Tibial nerve (tissue), 4 donors: ENCODE data around the gene TMEM158. TPM values are rescaled to one million over a fixed set of nuclear protein-coding genes. Genes with fewer than 3 reads are reported as not detected.
A peak's percentile ranks its signal among the peaks of the same experiment; 100 is the strongest.

Source experiments
- DNase-seq, 2 donors: peaks; one replicate each; pipeline ENCODE4 v3.0.0-alpha.2; 2019; ENCODE audit warnings: low spot score in 2 of 2
- H3K27ac ChIP-seq, 4 donors: fragments of 200-600 bp; sonication (generic) in 3 of 4; one replicate each; pipeline ENCODE4 v1.5.1; 2017 to 2019; ENCODE audit warnings: mild to moderate bottlenecking in 1 of 4
- H3K27me3 ChIP-seq, 2 donors: fragments of 200-600 bp; sonication (generic) in 1 of 2; one replicate each; pipeline versions ENCODE4 v1.5.1 to v1.6.0; 2017 to 2019
- H3K36me3 ChIP-seq, 3 donors: fragments of 200-600 bp; sonication (generic); one replicate each; pipeline ENCODE4 v1.5.1; 2018 to 2019
- H3K4me1 ChIP-seq, 4 donors: fragments of 200-600 bp; sonication (generic) in 3 of 4; one replicate each; pipeline ENCODE4 v1.5.1; 2017 to 2019
- H3K4me3 ChIP-seq, 4 donors: fragments of 200-600 bp; sonication (generic) in 3 of 4; one replicate each; pipeline ENCODE4 v1.5.1; 2017 to 2019; ENCODE audit warnings: mild to moderate bottlenecking in 1 of 4, moderate library complexity in 1 of 4
- H3K9me3 ChIP-seq, 4 donors: fragments of 200-600 bp; sonication (generic) in 3 of 4; one replicate each; pipeline ENCODE4 v1.5.1; 2017 to 2019
- EP300 ChIP-seq, 2 donors: sonication (generic); formaldehyde crosslinking; IDR thresholded peaks; one replicate each; pipeline ENCODE4 v1.6.1; 2017; ENCODE audit warnings: antibody characterized with exemption in 2 of 2, mild to moderate bottlenecking in 1 of 2
- POLR2A ChIP-seq, 2 donors: fragments of 450-650 bp; IDR thresholded peaks; one replicate each; pipeline ENCODE4 v1.6.1; 2017; ENCODE audit warnings: antibody characterized with exemption in 2 of 2, mild to moderate bottlenecking in 2 of 2, moderate library complexity in 2 of 2
- WGBS, 2 donors: methylation state at CpG; one replicate each; pipeline ENCODE4 v1.1.5; 2018; 5-methylcytosine and 5-hydroxymethylcytosine counted together
- total RNA-seq, 4 donors: library from RNA; depleted of rRNA; stranded (reverse); fragments of >200 nt; gene quantifications; one replicate each; pipeline ENCODE4 v1.1.0, GENCODE V29; 2016
- TF ChIP-seq, protein P1 (sequence below), 5 experiments: fragments of 200-600 bp in 3 of 5; fragments of 450-650 bp in 2 of 5; sonication (generic) in 3 of 5; IDR thresholded peaks; one replicate each; pipeline ENCODE4 v1.5.1; 2016 to 2019; ENCODE audit warnings: antibody characterized with exemption in 5 of 5, mild to moderate bottlenecking in 3 of 5, moderate library complexity in 2 of 5

Gene TMEM158
- total RNA-seq, 4 donors from 2014 or later = 1.8 to 3.8 (median 2.7) TPM; not detected in 1

GRCh38 chr3:45211466-45212094 is 14.5 kb downstream of the TMEM158 start:
- H3K27me3 ChIP-seq = no peaks in the 10 kb centered on the region
- H3K27ac ChIP-seq = no peak overlapping the region
- 70 to 74% methylated on average over 11 of the region's 11 CpGs for WGBS, 2 donors
- H3K36me3 ChIP-seq = no peaks in the 10 kb centered on the region
- no peak for DNase-seq
- TF ChIP-seq POLR2A (IDR thresholded peaks at IDR 0.05) (no peak), EP300 (IDR thresholded peaks at IDR 0.05) (no peak)
- TF ChIP-seq, protein P1, sequence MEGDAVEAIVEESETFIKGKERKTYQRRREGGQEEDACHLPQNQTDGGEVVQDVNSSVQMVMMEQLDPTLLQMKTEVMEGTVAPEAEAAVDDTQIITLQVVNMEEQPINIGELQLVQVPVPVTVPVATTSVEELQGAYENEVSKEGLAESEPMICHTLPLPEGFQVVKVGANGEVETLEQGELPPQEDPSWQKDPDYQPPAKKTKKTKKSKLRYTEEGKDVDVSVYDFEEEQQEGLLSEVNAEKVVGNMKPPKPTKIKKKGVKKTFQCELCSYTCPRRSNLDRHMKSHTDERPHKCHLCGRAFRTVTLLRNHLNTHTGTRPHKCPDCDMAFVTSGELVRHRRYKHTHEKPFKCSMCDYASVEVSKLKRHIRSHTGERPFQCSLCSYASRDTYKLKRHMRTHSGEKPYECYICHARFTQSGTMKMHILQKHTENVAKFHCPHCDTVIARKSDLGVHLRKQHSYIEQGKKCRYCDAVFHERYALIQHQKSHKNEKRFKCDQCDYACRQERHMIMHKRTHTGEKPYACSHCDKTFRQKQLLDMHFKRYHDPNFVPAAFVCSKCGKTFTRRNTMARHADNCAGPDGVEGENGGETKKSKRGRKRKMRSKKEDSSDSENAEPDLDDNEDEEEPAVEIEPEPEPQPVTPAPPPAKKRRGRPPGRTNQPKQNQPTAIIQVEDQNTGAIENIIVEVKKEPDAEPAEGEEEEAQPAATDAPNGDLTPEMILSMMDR (IDR thresholded peaks at IDR 0.05) = no peak
- H3K9me3 ChIP-seq = no peaks in the 10 kb centered on the region
- H3K4me1 ChIP-seq = peaks cover 0 to 8% (median 0%) of the 10 kb centered on the region in 4 donors
- no peak overlapping the region for H3K4me3 ChIP-seq

- Histone ChIP-seq H3K27ac (no peak overlapping the region), H3K9me3 (no peaks in the 10 kb centered on the region), H3K4me1 (peaks cover 0 to 8% (median 0%) of the 10 kb centered on the region in 4 donors), H3K4me3 (no peak overlapping the region), H3K27me3 (no peaks in the 10 kb centered on the region), H3K36me3 (no peaks in the 10 kb centered on the region)
- WGBS, 2 donors = 22 to 23% methylated on average over 13 to 14 of the region's 14 CpGs
- TF ChIP-seq EP300 (IDR thresholded peaks at IDR 0.05) (no peak), POLR2A (IDR thresholded peaks at IDR 0.05) (no peak)
- TF ChIP-seq, protein P1 (IDR thresholded peaks at IDR 0.05) = peak; percentile 55 to 90 (median 62)
- peak; percentile 71 to 81 for DNase-seq
These were observed 15.6 kb downstream of the TMEM158 start for GRCh38 chr3:45210308-45211041.

GRCh38 chr3:45209526-45209925 is 16.6 kb downstream of the TMEM158 start:
- 61 to 67% methylated on average over 3 of the region's 3 CpGs for WGBS, 2 donors
- TF ChIP-seq, protein P1 (IDR thresholded peaks at IDR 0.05) = no peak
- TF ChIP-seq EP300 (IDR thresholded peaks at IDR 0.05) (no peak), POLR2A (IDR thresholded peaks at IDR 0.05) (no peak)
- DNase-seq = no peak
- Histone ChIP-seq H3K36me3 (no peaks in the 10 kb centered on the region), H3K27me3 (no peaks in the 10 kb centered on the region), H3K4me1 (peaks cover 0 to 8% (median 0%) of the 10 kb centered on the region in 4 donors), H3K27ac (no peak overlapping the region), H3K4me3 (no peak overlapping the region), H3K9me3 (no peaks in the 10 kb centered on the region)

DNA sequence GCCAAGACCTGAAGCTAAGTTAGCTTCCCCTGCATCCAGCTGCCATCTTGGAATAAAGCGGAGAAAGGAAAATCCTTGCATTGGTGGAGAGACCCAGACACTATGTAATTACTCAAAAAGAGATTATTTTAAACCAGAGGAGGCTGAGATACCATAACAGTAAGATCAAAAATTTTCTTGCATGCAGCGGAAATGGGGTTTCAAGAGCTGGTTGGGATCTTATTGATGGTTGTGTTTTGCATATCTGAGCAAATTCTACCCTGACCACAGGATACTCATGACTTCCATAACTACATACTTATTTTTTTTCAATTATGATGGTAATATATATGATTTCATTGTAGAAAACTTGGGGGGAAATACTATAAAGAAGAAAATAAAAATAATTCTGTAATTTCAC is 17.5 kb downstream of the TMEM158 start:
- no peak for DNase-seq
- Histone ChIP-seq H3K36me3 (no peaks in the 10 kb centered on the region), H3K4me3 (no peak overlapping the region), H3K27ac (no peak overlapping the region), H3K27me3 (no peaks in the 10 kb centered on the region), H3K4me1 (peaks cover 0 to 8% (median 0%) of the 10 kb centered on the region in 4 donors), H3K9me3 (no peaks in the 10 kb centered on the region)
- WGBS, 2 donors = 93 to 94% methylated on average over 2 of the region's 2 CpGs
- TF ChIP-seq, protein P1 (IDR thresholded peaks at IDR 0.05) = no peak
- TF ChIP-seq EP300 (IDR thresholded peaks at IDR 0.05) (no peak), POLR2A (IDR thresholded peaks at IDR 0.05) (no peak)

DNA sequence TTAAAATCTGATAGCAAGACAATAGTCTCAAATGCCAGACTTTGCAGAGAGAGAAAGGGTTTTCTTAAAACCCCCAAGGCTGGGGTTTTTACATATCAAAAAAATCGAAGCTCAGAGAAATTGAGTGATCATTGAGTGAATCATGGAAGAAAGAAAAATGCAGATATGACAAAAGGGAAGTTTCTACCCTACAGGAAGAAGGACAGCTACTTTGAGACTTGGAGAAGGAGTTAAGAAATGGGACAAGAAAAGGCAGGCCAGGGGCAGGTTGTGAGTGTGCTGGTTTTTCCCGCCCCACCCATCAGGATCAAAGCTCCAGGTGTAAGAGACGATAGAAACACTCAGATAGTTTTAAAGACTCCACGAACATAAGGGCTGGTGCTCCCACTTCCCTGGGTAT is 18.6 kb downstream of the TMEM158 start:
- Histone ChIP-seq H3K36me3 (no peaks in the 10 kb centered on the region), H3K27ac (no peak overlapping the region), H3K27me3 (no peaks in the 10 kb centered on the region), H3K4me1 (peaks cover 0 to 8% (median 0%) of the 10 kb centered on the region in 4 donors), H3K9me3 (no peaks in the 10 kb centered on the region), H3K4me3 (no peak overlapping the region)
- TF ChIP-seq POLR2A (IDR thresholded peaks at IDR 0.05) = no peak
- TF ChIP-seq, protein P1 (IDR thresholded peaks at IDR 0.05) = no peak
- TF ChIP-seq EP300 (IDR thresholded peaks at IDR 0.05) = no peak
- DNase-seq = no peak
- WGBS, 2 donors = 78 to 83% methylated on average over 4 of the region's 4 CpGs
